GM18861 (cell line): ENCODE measurements around the gene STARD13.
"Not testable (repeated sequence)": the region's sequence is repeated elsewhere in the genome, so short reads cannot be mapped to it uniquely, and the experiment has no call there.

Source experiments
- ATAC-seq: cut with Tn5 transposase; IDR thresholded peaks from one replicate; pipeline ENCODE4 v1.9.1; 2021; ENCODE audit not compliant: unreplicated experiment

STARD13 gene

GRCh38 chr13:33257841-33258807 is 27.4 kb downstream of the STARD13 start:
- no peak for ATAC-seq

GRCh38 chr13:33256148-33256840 is 29.3 kb downstream of the STARD13 start:
- no peak for ATAC-seq

GRCh38 chr13:33252135-33252534 is 33.4 kb downstream of the STARD13 start:
- no peak for ATAC-seq

- ATAC-seq = peak; percentile 82
Observed at GRCh38 chr13:33251131-33251661, 34.4 kb downstream of the STARD13 start.

GRCh38 chr13:33250609-33251008 is 34.9 kb downstream of the STARD13 start:
- no peak for ATAC-seq

- ATAC-seq = no peak
Observed at GRCh38 chr13:33249894-33250293, 35.7 kb downstream of the STARD13 start.

- ATAC-seq = no peak
Observed at GRCh38 chr13:33249066-33249465, 36.5 kb downstream of the STARD13 start.

GRCh38 chr13:33245505-33246158 is 39.9 kb downstream of the STARD13 start:
- no peak for ATAC-seq

- no peak for ATAC-seq
Observed at GRCh38 chr13:33244907-33245287, 40.7 kb downstream of the STARD13 start.

GRCh38 chr13:33244210-33244906 is 41.2 kb downstream of the STARD13 start:
- no peak for ATAC-seq

GRCh38 chr13:33242984-33243617 is 42.5 kb downstream of the STARD13 start:
- no peak for ATAC-seq

- ATAC-seq = not testable (repeated sequence)
Observed at GRCh38 chr13:33242372-33242771, 43.2 kb downstream of the STARD13 start.

- no peak for ATAC-seq
Observed at GRCh38 chr13:33236021-33236420, 49.5 kb downstream of the STARD13 start.

GRCh38 chr13:33235564-33235963 is 50.0 kb downstream of the STARD13 start:
- ATAC-seq = no peak

GRCh38 chr13:33235078-33235477 is 50.5 kb downstream of the STARD13 start:
- no peak for ATAC-seq

GRCh38 chr13:33233547-33233946 is 52.0 kb downstream of the STARD13 start:
- no peak for ATAC-seq

GRCh38 chr13:33232883-33233282 is 52.7 kb downstream of the STARD13 start:
- ATAC-seq = no peak

- no peak for ATAC-seq
Observed at GRCh38 chr13:33231339-33231738, 54.2 kb downstream of the STARD13 start.

GRCh38 chr13:33230178-33230881 is 55.2 kb downstream of the STARD13 start:
- no peak for ATAC-seq
